ENCODE data around the gene DLG2.

DNA sequence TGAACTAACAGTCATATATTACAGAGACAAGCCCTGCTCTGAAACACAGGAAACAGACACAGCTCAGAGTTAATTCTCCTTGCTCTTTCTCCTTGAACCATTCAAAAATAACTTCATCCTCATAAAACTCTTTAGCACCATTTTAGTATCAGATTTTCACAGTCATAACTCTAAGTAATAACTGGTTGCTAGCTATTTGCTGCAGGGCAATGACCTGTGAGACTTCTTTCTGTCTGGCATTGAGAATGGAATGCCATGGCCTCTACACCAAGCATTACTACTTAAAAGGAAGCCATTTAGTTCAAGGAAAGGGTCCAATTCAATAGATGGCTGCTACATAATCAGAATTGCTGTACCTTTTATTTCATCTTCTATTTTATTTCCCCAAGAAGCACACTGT lies 2154.3 kb downstream of the DLG2 start:
- no peak for TF ChIP-seq EZH2phosphoT487 (IDR thresholded peaks at IDR 0.05; ENCODE audit: borderline replicate concordance, low read depth, low read length)
- TF ChIP-seq, protein P1, sequence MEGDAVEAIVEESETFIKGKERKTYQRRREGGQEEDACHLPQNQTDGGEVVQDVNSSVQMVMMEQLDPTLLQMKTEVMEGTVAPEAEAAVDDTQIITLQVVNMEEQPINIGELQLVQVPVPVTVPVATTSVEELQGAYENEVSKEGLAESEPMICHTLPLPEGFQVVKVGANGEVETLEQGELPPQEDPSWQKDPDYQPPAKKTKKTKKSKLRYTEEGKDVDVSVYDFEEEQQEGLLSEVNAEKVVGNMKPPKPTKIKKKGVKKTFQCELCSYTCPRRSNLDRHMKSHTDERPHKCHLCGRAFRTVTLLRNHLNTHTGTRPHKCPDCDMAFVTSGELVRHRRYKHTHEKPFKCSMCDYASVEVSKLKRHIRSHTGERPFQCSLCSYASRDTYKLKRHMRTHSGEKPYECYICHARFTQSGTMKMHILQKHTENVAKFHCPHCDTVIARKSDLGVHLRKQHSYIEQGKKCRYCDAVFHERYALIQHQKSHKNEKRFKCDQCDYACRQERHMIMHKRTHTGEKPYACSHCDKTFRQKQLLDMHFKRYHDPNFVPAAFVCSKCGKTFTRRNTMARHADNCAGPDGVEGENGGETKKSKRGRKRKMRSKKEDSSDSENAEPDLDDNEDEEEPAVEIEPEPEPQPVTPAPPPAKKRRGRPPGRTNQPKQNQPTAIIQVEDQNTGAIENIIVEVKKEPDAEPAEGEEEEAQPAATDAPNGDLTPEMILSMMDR (conservative IDR thresholded peaks at IDR 0.05; ENCODE audit: low read length), result no peak
